Smooth muscle cell (in vitro differentiated cells): ENCODE results near the gene RPL9. TPM values are rescaled to one million over a fixed set of nuclear protein-coding genes. Genes with fewer than 3 reads are reported as not detected.

ENCODE experiments used
- DNase-seq: peaks from one replicate; lab custom pipeline; 2025; ENCODE audit not compliant: unreplicated experiment; lab: John Stamatoyannopoulos, UW
- H2AFZ ChIP-seq: fragments of 200-600 bp; sonication (generic); 2 replicates; pipeline ENCODE4 v1.6.0; 2016; ENCODE audit warnings: antibody characterized with exemption, low read depth, mild to moderate bottlenecking
- H3F3A ChIP-seq: fragments of 200-600 bp; sonication (generic); 2 replicates; pipeline ENCODE4 v1.6.0; 2017; ENCODE audit warnings: antibody characterized with exemption, low read depth
- H3K27ac ChIP-seq: fragments of 200-600 bp; sonication (generic); 2 replicates; pipeline ENCODE4 v1.5.1; 2016; ENCODE audit warnings: low read depth, mild to moderate bottlenecking
- H3K27me3 ChIP-seq: fragments of 200-600 bp; sonication (generic); 2 replicates; pipeline ENCODE4 v1.6.1; 2016; ENCODE audit warnings: low read depth, mild to moderate bottlenecking
- H3K36me3 ChIP-seq: fragments of 200-600 bp; sonication (generic); 2 replicates; pipeline ENCODE4 v1.5.1; 2016; ENCODE audit warnings: low read depth
- H3K4me1 ChIP-seq: fragments of 200-600 bp; sonication (generic); 2 replicates; pipeline ENCODE4 v1.5.1; 2016; ENCODE audit warnings: low read depth
- H3K4me2 ChIP-seq: fragments of 200-600 bp; sonication (generic); 2 replicates; pipeline ENCODE4 v1.6.0; 2016; ENCODE audit warnings: mild to moderate bottlenecking
- H3K4me3 ChIP-seq: fragments of 200-600 bp; sonication (generic); 2 replicates; pipeline ENCODE4 v1.5.1; 2016; ENCODE audit warnings: mild to moderate bottlenecking
- H3K79me2 ChIP-seq: fragments of 200-600 bp; sonication (generic); 2 replicates; pipeline ENCODE4 v1.6.0; 2016; ENCODE audit warnings: low read depth, mild to moderate bottlenecking
- H3K9ac ChIP-seq: fragments of 200-600 bp; sonication (generic); 2 replicates; pipeline ENCODE4 v1.6.0; 2016; ENCODE audit warnings: low read depth
- H3K9me3 ChIP-seq: fragments of 200-600 bp; sonication (generic); replicated peaks from 2 replicates; pipeline ENCODE4 v1.5.1; 2016; ENCODE audit warnings: low read depth
- H4K20me1 ChIP-seq: fragments of 200-600 bp; sonication (generic); 2 replicates; pipeline ENCODE4 v1.6.0; 2016; ENCODE audit warnings: low read depth
- WGBS: methylation state at CpG from one replicate; pipeline ENCODE4 v1.1.7; 2016; ENCODE audit warnings: low lambda C conversion rate; 5-methylcytosine and 5-hydroxymethylcytosine counted together
- polyA plus RNA-seq: library from polyadenylated mRNA; unstranded; fragments of >200 nt; fragmentation: Nextera tagmentation; extraction: Ambion mirVana; gene quantifications from 2 replicates; pipeline ENCODE4 v1.2.1, GENCODE V29; 2016
- total RNA-seq: library from RNA; depleted of rRNA; stranded (reverse); fragments of >200 nt; gene quantifications from 2 replicates; pipeline ENCODE4 v1.2.3, GENCODE V29; 2014
- TF ChIP-seq, protein P1 (sequence below): fragments of 200-600 bp; sonication (generic); IDR thresholded peaks from 2 replicates; pipeline ENCODE4 v1.5.1; 2017; ENCODE audit warnings: borderline replicate concordance, mild to moderate bottlenecking, antibody characterized with exemption; ENCODE audit not compliant: insufficient read depth, poor library complexity, severe bottlenecking

RPL9 gene
- total and polyA plus RNA-seq, 2 experiments from 2014 or later, result 506 to 3,249 TPM

- H2AFZ ChIP-seq, result no peak overlapping the region
- no peaks in the 10 kb centered on the region for H3K4me1 ChIP-seq
- H3K4me2 ChIP-seq, result no peak overlapping the region
- no peak overlapping the region for H3K9ac ChIP-seq
- DNase-seq, result no peak
- H4K20me1 ChIP-seq, result no peaks in the 10 kb centered on the region
- no peak overlapping the region for H3K27ac ChIP-seq
- TF ChIP-seq, protein P1, sequence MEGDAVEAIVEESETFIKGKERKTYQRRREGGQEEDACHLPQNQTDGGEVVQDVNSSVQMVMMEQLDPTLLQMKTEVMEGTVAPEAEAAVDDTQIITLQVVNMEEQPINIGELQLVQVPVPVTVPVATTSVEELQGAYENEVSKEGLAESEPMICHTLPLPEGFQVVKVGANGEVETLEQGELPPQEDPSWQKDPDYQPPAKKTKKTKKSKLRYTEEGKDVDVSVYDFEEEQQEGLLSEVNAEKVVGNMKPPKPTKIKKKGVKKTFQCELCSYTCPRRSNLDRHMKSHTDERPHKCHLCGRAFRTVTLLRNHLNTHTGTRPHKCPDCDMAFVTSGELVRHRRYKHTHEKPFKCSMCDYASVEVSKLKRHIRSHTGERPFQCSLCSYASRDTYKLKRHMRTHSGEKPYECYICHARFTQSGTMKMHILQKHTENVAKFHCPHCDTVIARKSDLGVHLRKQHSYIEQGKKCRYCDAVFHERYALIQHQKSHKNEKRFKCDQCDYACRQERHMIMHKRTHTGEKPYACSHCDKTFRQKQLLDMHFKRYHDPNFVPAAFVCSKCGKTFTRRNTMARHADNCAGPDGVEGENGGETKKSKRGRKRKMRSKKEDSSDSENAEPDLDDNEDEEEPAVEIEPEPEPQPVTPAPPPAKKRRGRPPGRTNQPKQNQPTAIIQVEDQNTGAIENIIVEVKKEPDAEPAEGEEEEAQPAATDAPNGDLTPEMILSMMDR, result no peak
- no peaks in the 10 kb centered on the region for H3K27me3 ChIP-seq
- WGBS, result 94% methylated on average over 10 of the region's 10 CpGs
- H3K36me3 ChIP-seq, result no peaks in the 10 kb centered on the region
- no peaks in the 10 kb centered on the region for H3K9me3 ChIP-seq
- H3F3A ChIP-seq, result no peaks in the 10 kb centered on the region
- no peaks in the 10 kb centered on the region for H3K79me2 ChIP-seq
- no peak overlapping the region for H3K4me3 ChIP-seq
Measured at GRCh38 chr4:39486221-39486804, 27.6 kb upstream of the RPL9 start.

DNA sequence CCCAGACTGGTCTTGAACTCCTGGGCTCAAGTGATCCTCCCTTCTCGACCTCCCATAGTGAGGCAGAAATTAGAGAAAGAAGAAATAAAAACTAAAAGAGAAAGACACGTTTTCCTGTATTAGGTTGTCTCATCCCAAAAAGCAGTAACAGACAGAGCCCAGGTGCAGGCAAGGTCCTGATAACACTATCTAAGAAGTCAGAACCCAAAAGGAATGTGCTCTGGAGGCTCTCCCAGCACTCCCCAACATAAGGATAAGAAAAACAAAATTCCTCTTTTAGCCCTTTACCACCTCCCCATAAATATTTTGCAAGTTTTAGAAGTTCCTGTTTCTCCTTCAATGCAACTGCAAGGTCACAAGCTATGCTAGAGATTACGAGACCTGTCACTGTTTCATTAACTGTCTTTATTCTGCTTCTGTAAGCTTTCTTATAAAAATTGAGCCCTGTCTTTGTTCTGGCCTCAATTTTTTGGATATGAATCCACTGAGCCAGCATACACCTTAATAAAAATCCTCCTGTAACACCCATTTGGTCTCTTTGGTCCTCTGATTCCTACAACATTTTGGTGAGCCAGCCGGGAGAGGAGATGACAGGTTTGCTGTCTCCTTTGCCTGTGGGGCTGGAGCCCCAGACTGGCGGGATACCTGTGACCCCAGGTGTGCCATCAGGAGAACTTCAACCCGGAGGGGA is 26.0 kb upstream of the RPL9 start:
- H3K4me2 ChIP-seq, result no peak overlapping the region
- H3K27me3 ChIP-seq, result no peaks in the 10 kb centered on the region
- no peaks in the 10 kb centered on the region for H4K20me1 ChIP-seq
- H3K4me1 ChIP-seq, result no peaks in the 10 kb centered on the region
- 92% methylated on average over 6 of the region's 6 CpGs for WGBS
- H3K27ac ChIP-seq, result no peak overlapping the region
- TF ChIP-seq, protein P1, result no peak
- no peaks in the 10 kb centered on the region for H3K9me3 ChIP-seq
- H3K36me3 ChIP-seq, result no peaks in the 10 kb centered on the region
- H3K79me2 ChIP-seq, result no peaks in the 10 kb centered on the region
- no peaks in the 10 kb centered on the region for H3F3A ChIP-seq
- H2AFZ ChIP-seq, result no peak overlapping the region
- DNase-seq, result no peak
- no peak overlapping the region for H3K4me3 ChIP-seq
- H3K9ac ChIP-seq, result no peak overlapping the region

- 84% methylated on average over 21 of the region's 21 CpGs for WGBS
- Histone ChIP-seq H2AFZ (no peak overlapping the region), H3K4me2 (no peak overlapping the region), H3F3A (no peaks in the 10 kb centered on the region), H3K9ac (no peak overlapping the region), H3K4me1 (no peaks in the 10 kb centered on the region), H3K36me3 (no peaks in the 10 kb centered on the region), H3K9me3 (no peaks in the 10 kb centered on the region), H3K4me3 (no peak overlapping the region), H3K27me3 (no peaks in the 10 kb centered on the region), H4K20me1 (no peaks in the 10 kb centered on the region), H3K79me2 (no peaks in the 10 kb centered on the region), H3K27ac (no peak overlapping the region)
- TF ChIP-seq, protein P1, result no peak
- DNase-seq, result no peak
Measured at GRCh38 chr4:39480902-39481695, 22.4 kb upstream of the RPL9 start.
